Activated CD8-positive, alpha-beta memory T cell treated with anti-CD3 and anti-CD28 coated beads, Interleukin-2, amount 10 ng/mL, durations not matched to agents 7 days and 5 days (primary cell): ENCODE measurements around the gene ARHGEF10L. TPM values are rescaled to one million over a fixed set of nuclear protein-coding genes. Genes with fewer than 3 reads are reported as not detected.

Source experiments
- ATAC-seq: fragments of 150-1000 bp; cut with Tn5 transposase; one replicate; pipeline ENCODE4 v1.10.0; 2021; ENCODE audit warnings: moderate library complexity
- CTCF ChIA-PET: fragments of 350-600 bp; sonication (Branson Sonifier 250); formaldehyde crosslinking; loops from one replicate; lab custom pipeline; 2021; ENCODE audit warnings: antibody characterized with exemption; lab: Charles Lee
- DNase-seq: peaks from one replicate; pipeline ENCODE4 v3.0.0-alpha.2; 2020
- H3K27ac Mint-ChIP-seq: one replicate; pipeline ENCODE4 v1.8.0; 2021; ENCODE audit warnings: mild to moderate bottlenecking, mixed read lengths
- H3K27me3 Mint-ChIP-seq: one replicate; pipeline ENCODE4 v1.8.0; 2021; ENCODE audit warnings: mixed read lengths
- H3K36me3 Mint-ChIP-seq: one replicate; pipeline ENCODE4 v1.8.0; 2021; ENCODE audit warnings: mild to moderate bottlenecking, mixed read lengths
- H3K4me1 Mint-ChIP-seq: one replicate; pipeline ENCODE4 v1.8.0; 2021; ENCODE audit warnings: mixed read lengths
- H3K4me3 Mint-ChIP-seq: one replicate; pipeline ENCODE4 v1.8.0; 2021; ENCODE audit warnings: mild to moderate bottlenecking, moderate library complexity, mixed read lengths
- H3K9me3 Mint-ChIP-seq: one replicate; pipeline ENCODE4 v1.8.0; 2022; ENCODE audit warnings: low read depth, mixed read lengths
- total RNA-seq, 2 experiments: library from RNA; stranded (reverse); gene quantifications; one replicate each; pipeline ENCODE4 v1.2.3, GENCODE V29; 2021

The ARHGEF10L gene
- total RNA-seq, 2 experiments from 2014 or later, result not detected

DNA sequence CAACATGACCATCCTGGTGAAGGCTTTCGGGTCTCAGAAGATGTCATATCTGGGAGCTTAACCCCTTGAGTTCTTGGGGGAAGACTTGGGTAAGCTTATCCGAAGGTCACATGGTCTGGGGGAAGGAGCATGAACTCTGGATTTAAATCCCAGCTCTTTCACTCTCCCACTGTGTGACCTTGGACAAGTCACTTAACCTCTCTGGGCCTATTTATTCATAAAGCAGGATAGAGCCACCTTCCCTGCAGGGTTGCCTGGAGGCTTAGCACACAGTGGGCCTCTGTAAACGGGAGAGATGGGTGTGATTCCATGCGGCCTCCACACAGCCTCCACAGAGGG is 8.2 kb upstream of the ARHGEF10L start:
- H3K27ac Mint-ChIP-seq, result no peak overlapping the region
- no peak overlapping the region for H3K4me3 Mint-ChIP-seq
- no peak for DNase-seq
- no peaks in the 10 kb centered on the region for H3K36me3 Mint-ChIP-seq
- H3K9me3 Mint-ChIP-seq, result no peaks in the 10 kb centered on the region
- CTCF ChIA-PET, result no interaction called here
- H3K27me3 Mint-ChIP-seq, result peaks cover 7% of the 10 kb centered on the region
- no peaks in the 10 kb centered on the region for H3K4me1 Mint-ChIP-seq
- ATAC-seq, result no peak

DNA sequence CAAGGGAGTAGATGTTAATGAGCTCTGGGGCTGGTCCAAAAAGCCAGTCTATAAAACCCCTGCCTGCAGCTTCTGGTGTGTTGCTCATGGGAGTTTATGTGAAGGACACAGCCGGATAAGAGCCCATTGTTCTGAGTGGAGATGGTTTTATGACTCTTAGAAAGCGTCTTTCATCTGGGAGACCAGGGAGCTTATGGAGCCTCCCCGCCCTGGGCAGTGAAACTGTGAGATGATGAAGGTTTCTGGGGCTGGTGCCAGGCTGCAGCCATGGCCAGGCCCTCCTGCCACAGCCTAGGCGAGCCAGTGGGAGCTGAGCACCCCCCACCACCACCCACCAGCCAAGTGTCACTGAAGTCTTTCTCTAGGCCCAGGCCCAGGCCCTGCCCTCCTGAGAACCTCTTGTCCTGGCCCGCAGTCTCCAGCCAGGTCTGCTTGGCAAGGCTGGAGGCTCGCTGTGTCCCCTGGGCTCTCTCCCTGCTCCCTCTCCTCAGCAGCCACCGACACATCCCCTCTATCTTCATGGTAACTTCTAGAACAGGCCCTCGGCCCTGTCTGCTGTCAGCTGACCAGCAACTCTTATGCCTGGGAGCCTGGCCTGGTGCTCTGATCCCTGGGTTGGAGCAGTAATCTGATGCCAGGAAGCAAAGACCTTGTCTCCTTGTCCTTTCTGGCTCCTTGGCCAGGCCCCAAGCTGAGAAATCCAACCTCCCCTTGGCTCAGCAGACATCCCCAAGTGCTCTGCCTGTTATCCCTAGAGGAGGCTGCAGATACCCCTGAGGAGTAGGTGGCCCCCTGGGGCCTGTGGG is 7.6 kb upstream of the ARHGEF10L start:
- Mint-ChIP-seq H3K4me1 (no peaks in the 10 kb centered on the region), H3K4me3 (no peak overlapping the region), H3K9me3 (no peaks in the 10 kb centered on the region), H3K27me3 (peaks cover 9% of the 10 kb centered on the region), H3K36me3 (no peaks in the 10 kb centered on the region), H3K27ac (no peak overlapping the region)
- ATAC-seq, result no peak
- CTCF ChIA-PET, result no interaction called here
- no peak for DNase-seq

DNA sequence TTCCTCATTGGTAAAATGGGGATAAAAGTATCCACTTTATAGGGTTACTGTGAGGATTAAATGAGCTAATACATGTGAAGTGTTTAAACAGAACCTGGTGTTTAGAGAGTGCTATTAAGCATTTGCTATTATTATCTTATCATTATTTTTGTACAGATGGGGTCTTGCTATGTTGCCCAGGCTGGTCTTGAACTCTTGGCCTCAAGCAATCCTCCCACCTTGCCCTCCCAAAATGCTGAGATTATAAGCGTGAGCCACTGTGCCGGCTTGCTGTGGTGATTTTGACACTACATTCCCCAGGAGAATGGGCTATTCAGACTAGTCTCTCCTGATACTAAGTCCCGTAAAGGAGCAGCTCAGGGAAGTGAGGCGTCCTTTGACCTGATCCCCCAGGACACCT is 6.3 kb upstream of the ARHGEF10L start:
- H3K36me3 Mint-ChIP-seq, result no peaks in the 10 kb centered on the region
- H3K27ac Mint-ChIP-seq, result no peak overlapping the region
- H3K4me3 Mint-ChIP-seq, result no peak overlapping the region
- H3K27me3 Mint-ChIP-seq, result peaks cover 15% of the 10 kb centered on the region
- DNase-seq (no peak), ATAC-seq (no peak)
- CTCF ChIA-PET, result no interaction called here
- no peaks in the 10 kb centered on the region for H3K9me3 Mint-ChIP-seq
- no peaks in the 10 kb centered on the region for H3K4me1 Mint-ChIP-seq

DNA sequence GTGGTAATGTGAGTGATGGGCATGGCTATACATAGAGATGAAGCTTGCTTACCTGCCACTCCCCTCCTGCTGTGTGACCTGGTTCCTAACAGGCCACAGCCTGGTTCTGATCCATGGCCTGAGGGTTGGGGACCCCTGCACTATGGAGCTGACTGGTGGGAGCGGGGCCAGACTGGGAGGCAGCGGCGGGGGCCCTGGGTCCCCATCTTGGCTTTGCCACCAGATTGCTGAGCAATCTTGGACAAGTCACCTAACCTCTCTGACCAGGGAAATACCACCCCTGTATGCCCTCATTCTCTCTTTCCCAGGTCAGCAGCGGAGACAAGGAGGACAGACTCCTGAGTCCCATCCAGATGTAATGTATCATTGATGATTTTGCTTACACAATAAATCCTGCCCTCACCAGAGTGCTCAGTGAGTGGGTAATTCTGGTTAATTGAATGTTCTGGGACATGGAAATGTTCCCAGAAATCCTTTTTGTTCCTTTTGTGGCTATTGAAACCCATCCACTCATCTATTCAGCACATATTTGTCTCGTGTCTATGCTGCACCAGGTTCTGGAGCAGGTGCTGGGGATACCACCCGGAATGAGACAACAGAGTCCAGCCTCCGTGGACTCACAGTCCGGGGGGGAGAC is 4.1 kb upstream of the ARHGEF10L start:
- Mint-ChIP-seq H3K4me1 (no peaks in the 10 kb centered on the region), H3K36me3 (no peaks in the 10 kb centered on the region), H3K27ac (no peak overlapping the region), H3K4me3 (no peak overlapping the region), H3K27me3 (peaks cover 27% of the 10 kb centered on the region), H3K9me3 (no peaks in the 10 kb centered on the region)
- ATAC-seq (no peak), DNase-seq (no peak)
- CTCF ChIA-PET, result no interaction called here

DNA sequence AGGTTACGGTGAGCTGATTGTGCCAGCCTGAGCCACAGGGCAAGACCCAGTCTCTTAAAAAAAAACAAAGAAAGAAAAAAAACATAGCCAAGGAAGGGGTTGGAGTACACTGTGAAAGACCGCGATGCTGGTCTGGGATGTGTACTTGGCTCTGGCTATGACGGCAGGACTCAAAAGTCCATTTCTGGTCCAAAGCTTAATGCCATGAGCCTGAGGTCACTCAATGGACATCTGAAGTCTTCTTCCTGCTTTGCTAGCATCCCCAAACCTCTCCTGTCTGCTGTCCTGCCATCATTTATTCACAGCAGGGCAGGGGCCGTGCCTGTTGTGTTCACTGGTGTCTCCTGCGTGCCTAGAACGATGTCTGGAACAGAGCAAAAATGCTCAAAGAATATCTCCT is 1.5 kb upstream of the ARHGEF10L start:
- H3K36me3 Mint-ChIP-seq, result no peaks in the 10 kb centered on the region

DNA sequence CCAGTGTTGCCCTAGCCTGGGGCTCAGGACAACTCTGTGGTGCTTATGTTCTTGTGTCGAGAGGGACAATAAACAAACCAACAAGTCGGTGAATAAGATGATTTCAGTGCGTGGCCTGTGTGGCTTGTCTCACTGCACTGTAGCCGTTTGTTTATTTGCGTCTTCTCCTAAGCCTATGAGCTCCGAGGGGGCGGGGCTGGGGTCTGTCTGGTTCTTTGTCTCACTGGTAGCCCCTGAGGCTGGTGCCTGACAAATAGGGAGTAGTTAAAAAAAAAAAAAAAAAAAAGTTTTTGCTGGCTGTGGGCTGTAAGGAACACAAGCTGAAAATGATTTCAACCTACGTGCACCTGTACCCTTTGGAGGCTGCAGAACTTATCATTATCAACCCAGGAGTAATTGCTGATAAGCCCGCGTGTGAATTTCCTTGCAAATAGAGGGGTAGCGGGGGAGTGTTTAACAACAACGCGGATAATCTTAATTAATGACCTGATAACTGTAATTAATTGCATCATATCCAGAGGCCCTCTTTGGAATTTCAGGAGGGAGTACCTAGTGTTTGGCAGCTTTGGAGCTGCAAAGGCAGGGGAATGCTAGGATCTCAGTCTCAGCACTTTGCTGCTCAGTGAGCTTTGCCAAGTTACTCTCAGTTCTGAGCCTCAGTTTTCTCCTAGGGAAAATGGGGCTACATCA is 925 bp upstream of the ARHGEF10L start:
- H3K27ac Mint-ChIP-seq, result no peak overlapping the region

More for the DNA sequence above, 1.5 kb upstream of the ARHGEF10L start:
- no peak overlapping the region for H3K4me3 Mint-ChIP-seq
- CTCF ChIA-PET, result interaction anchor here (0.6 kb wide), 1 partner anchor 913 kb away, joined by 3 read pairs; no protein-coding TSS in a partner anchor
- H3K4me1 Mint-ChIP-seq, result no peaks in the 10 kb centered on the region
- DNase-seq (no peak), ATAC-seq (no peak)
- no peaks in the 10 kb centered on the region for H3K9me3 Mint-ChIP-seq
- H3K27me3 Mint-ChIP-seq, result peaks cover 38% of the 10 kb centered on the region
- H3K27ac Mint-ChIP-seq, result no peak overlapping the region

DNA sequence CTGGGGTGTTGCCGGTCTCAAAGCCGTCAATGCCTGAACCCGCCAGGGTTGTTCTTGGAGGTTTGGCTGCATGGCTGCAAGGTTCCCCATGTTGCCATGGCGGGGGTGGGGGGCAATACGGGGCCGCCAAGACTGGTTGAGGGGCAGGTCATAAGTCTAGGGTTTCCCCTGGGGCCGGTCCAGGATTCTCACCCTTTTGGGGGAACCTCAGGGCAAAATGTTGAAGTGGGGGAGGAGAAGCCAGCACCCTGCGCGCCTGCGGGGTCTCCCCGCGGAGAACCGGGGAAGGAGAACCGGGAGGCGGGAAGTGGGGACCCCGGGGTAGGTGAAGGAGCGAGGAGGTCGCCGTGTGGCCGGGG is 401 bp upstream of the ARHGEF10L start:
- no peaks in the 10 kb centered on the region for H3K36me3 Mint-ChIP-seq
- H3K27me3 Mint-ChIP-seq, result peaks cover 38% of the 10 kb centered on the region
- H3K27ac Mint-ChIP-seq, result no peak overlapping the region
- CTCF ChIA-PET, result no interaction called here
- no peaks in the 10 kb centered on the region for H3K4me1 Mint-ChIP-seq
- ATAC-seq, result no peak
- DNase-seq, result no peak
- H3K4me3 Mint-ChIP-seq, result no peak overlapping the region
- H3K9me3 Mint-ChIP-seq, result no peaks in the 10 kb centered on the region

More for the DNA sequence above, 925 bp upstream of the ARHGEF10L start:
- Mint-ChIP-seq H3K4me1 (no peaks in the 10 kb centered on the region), H3K36me3 (no peaks in the 10 kb centered on the region), H3K9me3 (no peaks in the 10 kb centered on the region), H3K27me3 (peaks cover 38% of the 10 kb centered on the region), H3K4me3 (no peak overlapping the region)
- CTCF ChIA-PET, result no interaction called here
- ATAC-seq (no peak), DNase-seq (no peak)

DNA sequence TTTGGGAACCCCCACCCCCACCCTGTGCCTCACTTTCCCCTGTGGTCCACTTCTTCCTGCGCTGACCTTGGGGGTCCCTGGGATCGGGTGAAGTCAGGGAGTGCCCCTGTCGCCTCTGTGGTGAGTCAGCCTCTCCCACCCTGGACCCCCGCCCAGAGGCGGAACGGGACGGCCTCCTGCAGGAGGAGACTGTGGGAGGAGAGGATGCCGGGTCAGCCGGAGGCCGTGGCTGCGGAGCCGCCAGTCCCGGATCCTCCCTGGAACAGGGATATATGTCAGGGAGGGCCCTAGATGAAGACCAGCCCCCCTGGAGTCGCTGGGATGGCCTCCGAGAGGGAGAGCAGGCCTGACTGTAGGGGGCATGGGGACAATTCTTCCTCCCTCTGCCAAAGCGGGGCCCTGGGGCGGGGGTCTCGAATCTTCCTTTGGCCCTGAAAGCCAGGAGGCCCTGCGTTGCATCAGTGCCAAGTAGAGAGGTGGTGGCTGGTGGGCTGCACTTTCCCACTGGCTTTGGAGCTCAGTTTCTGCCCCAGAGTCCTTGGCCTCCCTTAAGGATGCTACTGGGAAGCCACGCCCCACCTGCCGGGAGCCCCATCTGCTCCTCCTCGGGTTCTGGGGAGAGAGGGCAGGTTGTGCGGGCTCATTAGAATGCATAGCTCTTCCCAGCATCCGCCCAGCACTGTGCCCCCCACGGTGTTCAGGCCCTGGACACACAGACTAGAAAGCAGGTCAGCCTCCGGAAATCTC is 930 bp downstream of the ARHGEF10L start:
- H3K9me3 Mint-ChIP-seq, result no peaks in the 10 kb centered on the region
- no peak overlapping the region for H3K4me3 Mint-ChIP-seq
- H3K27ac Mint-ChIP-seq, result no peak overlapping the region
- CTCF ChIA-PET, result no interaction called here
- no peaks in the 10 kb centered on the region for H3K36me3 Mint-ChIP-seq
- no peak for DNase-seq
- no peak for ATAC-seq
- no peaks in the 10 kb centered on the region for H3K4me1 Mint-ChIP-seq
- peaks cover 45% of the 10 kb centered on the region for H3K27me3 Mint-ChIP-seq

DNA sequence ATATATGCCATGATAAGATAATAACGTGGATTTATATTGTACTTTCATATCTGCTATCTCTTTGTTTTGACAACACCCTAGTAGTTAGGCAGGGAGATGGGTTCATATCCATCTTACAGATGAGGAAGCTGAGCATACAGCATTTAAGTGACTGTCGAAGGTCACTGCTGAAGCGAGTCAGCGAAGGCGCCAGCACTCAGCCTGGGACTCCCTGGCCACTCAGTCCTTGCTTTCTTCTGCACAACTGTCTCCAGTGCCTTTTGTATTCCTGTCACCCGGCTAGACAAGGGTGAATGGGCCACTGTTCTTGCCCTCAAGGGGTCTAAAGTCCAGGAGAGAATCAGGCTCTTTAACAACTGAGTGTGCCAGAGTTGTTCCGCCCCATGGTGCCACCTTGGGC is 3.1 kb downstream of the ARHGEF10L start:
- CTCF ChIA-PET, result no interaction called here

DNA sequence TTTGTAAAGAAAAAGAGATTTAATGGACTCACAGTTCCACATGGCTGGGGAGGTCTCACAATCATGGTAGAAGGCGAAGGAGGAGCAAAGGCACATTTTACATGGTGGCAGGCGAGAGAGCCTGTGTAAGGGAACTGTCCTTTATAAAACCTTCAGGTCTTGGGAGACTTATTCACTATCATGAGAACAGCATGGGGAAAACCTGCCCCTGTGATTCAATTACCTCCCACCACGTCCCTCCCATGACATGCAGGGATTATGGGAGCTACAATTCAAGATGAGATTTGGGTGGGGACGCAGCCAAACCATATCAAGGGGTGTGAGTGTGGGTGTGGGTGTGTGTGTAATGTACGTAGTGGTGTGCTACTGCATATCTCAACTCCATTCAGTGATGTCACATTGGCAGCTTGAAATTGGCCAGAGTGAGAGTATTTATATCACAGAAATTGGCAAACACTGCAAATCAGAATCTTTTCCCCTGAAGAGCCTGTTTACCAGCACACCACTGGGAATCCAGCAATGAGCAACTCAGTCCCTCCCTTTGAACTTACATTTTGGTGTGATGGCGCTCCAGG is 5.4 kb downstream of the ARHGEF10L start:
- H3K36me3 Mint-ChIP-seq, result no peaks in the 10 kb centered on the region
- ATAC-seq (no peak), DNase-seq (no peak)
- H3K27ac Mint-ChIP-seq, result no peak overlapping the region
- no peak overlapping the region for H3K4me3 Mint-ChIP-seq
- H3K4me1 Mint-ChIP-seq, result no peaks in the 10 kb centered on the region
- CTCF ChIA-PET, result no interaction called here
- peaks cover 38% of the 10 kb centered on the region for H3K27me3 Mint-ChIP-seq
- H3K9me3 Mint-ChIP-seq, result no peaks in the 10 kb centered on the region

More for the DNA sequence above, 3.1 kb downstream of the ARHGEF10L start:
- Mint-ChIP-seq H3K9me3 (no peaks in the 10 kb centered on the region), H3K4me3 (no peak overlapping the region), H3K4me1 (no peaks in the 10 kb centered on the region), H3K27ac (no peak overlapping the region), H3K27me3 (peaks cover 45% of the 10 kb centered on the region), H3K36me3 (no peaks in the 10 kb centered on the region)
- DNase-seq, result no peak
- ATAC-seq, result no peak

DNA sequence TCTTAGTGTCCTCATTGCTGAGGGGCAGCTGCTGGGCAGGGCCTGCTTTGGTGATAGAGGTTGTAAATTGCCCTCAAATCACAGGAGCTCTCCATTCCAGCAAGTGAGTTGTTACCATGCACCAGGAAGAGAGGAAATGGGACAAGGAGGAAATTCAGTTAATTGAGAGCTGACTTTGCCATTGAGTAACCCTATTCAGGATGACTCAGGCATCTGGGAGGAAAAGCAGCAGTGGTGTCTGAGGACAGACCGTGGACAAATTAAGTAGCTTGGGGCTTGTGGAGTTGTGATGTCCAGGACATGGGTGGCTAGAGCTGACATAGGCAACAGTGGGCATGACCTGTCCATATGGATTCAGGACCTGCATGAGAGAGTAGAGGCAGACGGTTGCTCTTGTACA is 5.9 kb downstream of the ARHGEF10L start:
- no peaks in the 10 kb centered on the region for H3K4me1 Mint-ChIP-seq
- ATAC-seq (no peak), DNase-seq (no peak)
- no peak overlapping the region for H3K27ac Mint-ChIP-seq
- CTCF ChIA-PET, result no interaction called here
- H3K9me3 Mint-ChIP-seq, result no peaks in the 10 kb centered on the region
- H3K27me3 Mint-ChIP-seq, result peaks cover 37% of the 10 kb centered on the region
- no peaks in the 10 kb centered on the region for H3K36me3 Mint-ChIP-seq
- H3K4me3 Mint-ChIP-seq, result no peak overlapping the region

DNA sequence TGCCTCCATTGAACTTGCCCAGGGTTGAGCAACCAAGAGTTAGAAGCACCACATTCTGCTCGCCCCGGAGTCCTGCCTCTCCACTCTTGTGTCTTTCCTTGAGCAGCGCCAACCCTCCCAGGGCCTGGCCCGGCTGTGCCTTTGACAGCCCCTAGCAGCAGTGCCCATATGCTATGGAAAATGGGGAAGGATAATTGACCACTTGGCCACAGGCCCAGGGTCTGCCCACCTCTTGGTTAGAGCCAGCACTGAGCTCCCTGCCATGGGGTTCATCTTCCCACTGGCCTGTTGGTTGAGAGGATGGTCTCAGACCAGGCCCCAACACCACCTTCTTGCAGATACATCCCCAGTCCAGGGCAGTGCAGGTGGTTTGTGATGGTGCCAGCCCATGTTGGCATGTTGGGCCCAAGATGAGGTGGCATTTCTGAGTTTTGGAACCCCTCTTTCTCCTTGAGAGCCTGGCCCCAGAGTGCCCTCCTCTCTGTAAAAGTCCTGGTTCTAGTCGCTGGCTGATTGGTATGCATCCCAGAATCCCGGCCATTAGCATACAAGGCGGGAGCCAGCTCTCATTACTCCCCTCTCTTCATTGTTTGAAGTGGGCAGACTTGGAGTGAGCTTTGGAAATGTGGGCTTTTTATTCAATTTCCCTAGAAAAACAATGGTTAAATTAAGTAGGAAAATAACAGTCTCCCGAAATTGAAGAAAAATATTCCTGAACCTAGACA is 7.6 kb downstream of the ARHGEF10L start:
- H3K27ac Mint-ChIP-seq, result no peak overlapping the region
- DNase-seq (no peak), ATAC-seq (no peak)
- H3K36me3 Mint-ChIP-seq, result no peaks in the 10 kb centered on the region
- no peaks in the 10 kb centered on the region for H3K4me1 Mint-ChIP-seq
- peaks cover 30% of the 10 kb centered on the region for H3K27me3 Mint-ChIP-seq
- CTCF ChIA-PET, result no interaction called here
- H3K4me3 Mint-ChIP-seq, result no peak overlapping the region
- no peaks in the 10 kb centered on the region for H3K9me3 Mint-ChIP-seq

DNA sequence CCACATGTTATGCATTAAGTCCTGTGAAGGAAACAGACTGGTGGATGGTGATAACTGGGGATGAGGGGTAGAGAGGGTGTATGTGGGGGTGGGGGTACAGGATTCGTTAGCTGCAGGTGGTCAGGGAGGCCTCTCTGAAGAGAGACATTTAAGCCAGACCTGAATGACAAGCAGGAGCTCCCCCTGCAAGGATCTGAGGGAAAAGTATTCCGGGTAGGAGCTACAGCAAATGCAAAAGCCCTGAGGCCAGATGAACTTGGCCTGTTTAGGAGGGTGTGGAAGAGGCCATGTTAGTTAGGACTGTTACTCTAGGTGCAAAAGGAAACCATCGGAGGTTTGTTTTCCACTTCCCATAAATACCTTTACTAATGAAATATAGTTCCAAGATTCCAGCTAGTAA is 9.9 kb downstream of the ARHGEF10L start:
- no peak for DNase-seq
- Mint-ChIP-seq H3K4me1 (no peaks in the 10 kb centered on the region), H3K27me3 (peaks cover 36% of the 10 kb centered on the region), H3K36me3 (no peaks in the 10 kb centered on the region), H3K27ac (no peak overlapping the region), H3K9me3 (no peaks in the 10 kb centered on the region), H3K4me3 (no peak overlapping the region)
- no peak for ATAC-seq
- CTCF ChIA-PET, result no interaction called here
